ENCODE measurements around the gene CGB3.
A peak's percentile ranks its signal among the peaks of the same experiment; 100 is the strongest.

The CGB3 gene

GRCh38 chr19:49004133-49004532 is 20.0 kb downstream of the CGB3 start:
- Histone ChIP-seq H3K4ac (ENCODE audit: low read depth in 1 of 2, low read length in 2 of 2) (no peak overlapping the region), H2BK120ac (ENCODE audit: low read depth, low read length) (no peak overlapping the region), H3K4me2 (ENCODE audit: low read length, poor library complexity, severe bottlenecking) (no peak overlapping the region), H3K79me1 (replicated peaks; ENCODE audit: low read length, poor library complexity, severe bottlenecking) (peaks cover 22% of the 10 kb centered on the region), H2BK12ac (ENCODE audit: low read length in 2 of 2) (no peak overlapping the region), H2BK5ac (ENCODE audit: low read depth, low read length, poor library complexity, severe bottlenecking) (no peak overlapping the region), H2BK15ac (ENCODE audit: low read depth, poor library complexity, severe bottlenecking) (no peak overlapping the region), H3K9me3 (ENCODE audit: control insufficient read depth, low read length) (no peaks in the 10 kb centered on the region), H2AFZ (ENCODE audit: low read depth, low read length) (no peak overlapping the region), H3K4me1 (ENCODE audit: control insufficient read depth, insufficient read depth, low read depth, low read length) (no peaks in the 10 kb centered on the region), H3K18ac (ENCODE audit: low read depth in 1 of 2, low read length in 2 of 2) (no peak overlapping the region), H3K4me3 (ENCODE audit: insufficient read depth in 1 of 2, low read depth in 1 of 2, low read length in 2 of 2) (no peak overlapping the region), H3K9ac (ENCODE audit: low read length) (no peak overlapping the region), H4K91ac (ENCODE audit: low read length) (no peak overlapping the region), H3K36me3 (ENCODE audit: control insufficient read depth in 1 of 2, insufficient read depth in 2 of 2, low read depth in 1 of 2, low read length in 2 of 2) (peaks cover 43 to 52% of the 10 kb centered on the region in 2 experiments), H2AK5ac (ENCODE audit: low read length, severe bottlenecking) (no peak overlapping the region), H4K8ac (ENCODE audit: low read length) (no peak overlapping the region), H3K23ac (ENCODE audit: low read length in 2 of 2) (no peak overlapping the region), H3K14ac (ENCODE audit: low read length in 2 of 2) (no peak overlapping the region), H3K27ac (ENCODE audit: low read length, poor library complexity, severe bottlenecking) (no peak overlapping the region), H3K27me3 (ENCODE audit: control insufficient read depth in 1 of 2, insufficient read depth in 1 of 2, low read length in 2 of 2) (no peaks in the 10 kb centered on the region)
- no peak for DNase-seq
- 99% methylated on average over 15 of the region's 15 CpGs for WGBS

DNA sequence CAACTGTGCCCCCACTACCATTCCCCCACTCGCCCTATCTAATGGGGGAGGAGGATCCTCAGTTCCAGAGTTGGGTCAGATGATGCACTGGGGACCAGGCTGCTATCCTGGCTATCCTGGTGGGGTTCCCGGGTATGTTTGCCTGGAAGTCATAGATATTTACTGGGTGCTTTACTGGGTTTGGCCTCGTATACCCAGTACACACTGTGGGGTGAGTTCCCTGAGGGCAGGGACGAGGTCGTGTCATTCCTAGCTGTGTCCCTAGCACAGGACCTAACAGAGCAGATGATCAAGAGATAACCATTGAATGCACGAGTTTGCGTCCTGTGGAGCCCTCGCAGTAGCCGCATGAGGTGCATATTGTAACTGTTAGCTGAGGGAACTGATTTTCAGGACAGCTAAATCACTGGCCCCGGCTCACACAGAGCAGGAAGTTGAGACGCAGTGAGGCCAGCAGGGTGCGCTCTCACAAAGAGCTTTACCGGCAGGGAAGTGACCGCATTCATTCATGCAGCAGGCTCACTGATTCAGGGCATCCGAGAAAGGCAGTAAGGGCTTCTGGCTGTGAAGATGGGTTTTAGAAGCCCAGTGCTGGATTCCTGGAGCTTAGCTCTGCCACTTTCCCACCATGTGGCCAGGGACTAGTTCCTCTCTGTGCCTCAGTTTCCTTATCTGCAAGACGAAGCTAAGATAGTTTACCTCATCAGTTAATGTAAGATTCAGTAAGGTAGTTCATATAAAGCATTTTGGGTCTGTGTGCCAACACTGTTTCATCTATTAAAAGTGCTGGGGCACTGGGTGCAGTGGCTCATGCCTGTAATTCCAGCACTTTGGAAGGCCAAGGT is 24.4 kb downstream of the CGB3 start:
- DNase-seq = peak; percentile 76
- H3K9me3 ChIP-seq (ENCODE audit: control insufficient read depth, low read length) = no peaks in the 10 kb centered on the region

GRCh38 chr19:48997972-48998371 is 26.2 kb downstream of the CGB3 start:
- WGBS = 86% methylated on average over 5 of the region's 5 CpGs
- no peak overlapping the region for H2BK120ac ChIP-seq (ENCODE audit: low read depth, low read length)

More for the DNA sequence above, 24.4 kb downstream of the CGB3 start:
- H2BK15ac ChIP-seq (ENCODE audit: low read depth, poor library complexity, severe bottlenecking) = no peak overlapping the region
- no peaks in the 10 kb centered on the region for H3K27me3 ChIP-seq (ENCODE audit: control insufficient read depth in 1 of 2, insufficient read depth in 1 of 2, low read length in 2 of 2)
- H3K27ac ChIP-seq (ENCODE audit: low read length, poor library complexity, severe bottlenecking) = no peak overlapping the region
- H3K4me3 ChIP-seq (ENCODE audit: insufficient read depth in 1 of 2, low read depth in 1 of 2, low read length in 2 of 2) = no peak overlapping the region
- no peak overlapping the region for H3K23ac ChIP-seq (ENCODE audit: low read length in 2 of 2)
- WGBS = 58% methylated on average over 16 of the region's 16 CpGs
- H4K8ac ChIP-seq (ENCODE audit: low read length) = peak overlapping the region; percentile 58
- no peak overlapping the region for H3K14ac ChIP-seq (ENCODE audit: low read length in 2 of 2)
- H3K36me3 ChIP-seq (ENCODE audit: control insufficient read depth in 1 of 2, insufficient read depth in 2 of 2, low read depth in 1 of 2, low read length in 2 of 2) = peaks cover 21 to 23% of the 10 kb centered on the region in 2 experiments
- H2BK120ac ChIP-seq (ENCODE audit: low read depth, low read length) = no peak overlapping the region
- H3K4me1 ChIP-seq (ENCODE audit: control insufficient read depth, insufficient read depth, low read depth, low read length) = peaks cover 11% of the 10 kb centered on the region
- no peak overlapping the region for H3K4me2 ChIP-seq (ENCODE audit: low read length, poor library complexity, severe bottlenecking)
- H4K91ac ChIP-seq (ENCODE audit: low read length) = no peak overlapping the region
- peak overlapping the region in 1 of 2 experiments; percentile 46 for H3K18ac ChIP-seq (ENCODE audit: low read depth in 1 of 2, low read length in 2 of 2)
- H2BK5ac ChIP-seq (ENCODE audit: low read depth, low read length, poor library complexity, severe bottlenecking) = no peak overlapping the region
- no peak overlapping the region for H2AK5ac ChIP-seq (ENCODE audit: low read length, severe bottlenecking)
- no peak overlapping the region for H3K4ac ChIP-seq (ENCODE audit: low read depth in 1 of 2, low read length in 2 of 2)
- no peak overlapping the region for H2AFZ ChIP-seq (ENCODE audit: low read depth, low read length)
- peak overlapping the region; percentile 26 for H3K9ac ChIP-seq (ENCODE audit: low read length)
- H2BK12ac ChIP-seq (ENCODE audit: low read length in 2 of 2) = peak overlapping the region in 1 of 2 experiments; percentile 45
- H3K79me1 ChIP-seq (replicated peaks; ENCODE audit: low read length, poor library complexity, severe bottlenecking) = peaks cover 23% of the 10 kb centered on the region

DNA sequence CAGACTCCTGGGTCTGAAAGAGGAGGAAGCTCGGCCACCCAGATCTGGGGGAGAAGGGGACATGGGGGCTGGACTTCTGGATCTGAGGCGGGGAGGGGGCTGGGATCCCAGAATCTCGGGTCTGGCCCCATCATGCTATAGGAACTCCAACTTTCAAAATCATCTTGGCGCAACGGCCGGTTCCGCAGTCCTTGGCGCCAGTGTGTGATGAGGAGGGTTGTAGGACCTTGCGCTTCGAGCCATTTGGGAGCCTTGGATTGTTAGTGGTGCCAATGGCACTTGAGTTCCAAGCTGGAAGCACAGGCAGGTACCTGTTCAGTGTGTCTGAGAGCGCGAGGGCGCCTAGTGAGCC is 30.1 kb downstream of the CGB3 start:
- Histone ChIP-seq H2AK5ac (ENCODE audit: low read length, severe bottlenecking) (peak overlapping the region; percentile 13), H3K36me3 (ENCODE audit: control insufficient read depth in 1 of 2, insufficient read depth in 2 of 2, low read depth in 1 of 2, low read length in 2 of 2) (peaks cover 11 to 26% of the 10 kb centered on the region in 2 experiments), H3K79me1 (replicated peaks; ENCODE audit: low read length, poor library complexity, severe bottlenecking) (peaks cover 20% of the 10 kb centered on the region), H2BK5ac (ENCODE audit: low read depth, low read length, poor library complexity, severe bottlenecking) (no peak overlapping the region), H3K27ac (ENCODE audit: low read length, poor library complexity, severe bottlenecking) (peak overlapping the region; percentile 35), H3K4me3 (ENCODE audit: insufficient read depth in 1 of 2, low read depth in 1 of 2, low read length in 2 of 2) (peak overlapping the region; percentile 70 to 97), H2BK120ac (ENCODE audit: low read depth, low read length) (no peak overlapping the region), H3K18ac (ENCODE audit: low read depth in 1 of 2, low read length in 2 of 2) (no peak overlapping the region), H3K9me3 (ENCODE audit: control insufficient read depth, low read length) (no peaks in the 10 kb centered on the region), H4K8ac (ENCODE audit: low read length) (peak overlapping the region; percentile 38), H3K23ac (ENCODE audit: low read length in 2 of 2) (peak overlapping the region in 1 of 2 experiments; percentile 35), H3K9ac (ENCODE audit: low read length) (peak overlapping the region; percentile 97), H2BK12ac (ENCODE audit: low read length in 2 of 2) (peak overlapping the region in 1 of 2 experiments; percentile 10), H3K14ac (ENCODE audit: low read length in 2 of 2) (no peak overlapping the region), H3K4me1 (ENCODE audit: control insufficient read depth, insufficient read depth, low read depth, low read length) (peaks cover 31% of the 10 kb centered on the region), H4K91ac (ENCODE audit: low read length) (no peak overlapping the region), H3K4me2 (ENCODE audit: low read length, poor library complexity, severe bottlenecking) (peak overlapping the region; percentile 90), H2BK15ac (ENCODE audit: low read depth, poor library complexity, severe bottlenecking) (no peak overlapping the region), H3K27me3 (ENCODE audit: control insufficient read depth in 1 of 2, insufficient read depth in 1 of 2, low read length in 2 of 2) (no peaks in the 10 kb centered on the region), H3K4ac (ENCODE audit: low read depth in 1 of 2, low read length in 2 of 2) (peak overlapping the region in 1 of 2 experiments; percentile 55), H2AFZ (ENCODE audit: low read depth, low read length) (no peak overlapping the region)
- DNase-seq = no peak
- 5% methylated on average over 11 of the region's 13 CpGs for WGBS

More at GRCh38 chr19:48997972-48998371, 26.2 kb downstream of the CGB3 start:
- no peak overlapping the region for H4K8ac ChIP-seq (ENCODE audit: low read length)
- H2AK5ac ChIP-seq (ENCODE audit: low read length, severe bottlenecking) = no peak overlapping the region
- H3K18ac ChIP-seq (ENCODE audit: low read depth in 1 of 2, low read length in 2 of 2) = no peak overlapping the region
- H2BK15ac ChIP-seq (ENCODE audit: low read depth, poor library complexity, severe bottlenecking) = no peak overlapping the region
- peak overlapping the region; percentile 34 for H3K27ac ChIP-seq (ENCODE audit: low read length, poor library complexity, severe bottlenecking)
- peak; percentile 70 for DNase-seq
- no peak overlapping the region for H2BK5ac ChIP-seq (ENCODE audit: low read depth, low read length, poor library complexity, severe bottlenecking)
- no peak overlapping the region for H3K14ac ChIP-seq (ENCODE audit: low read length in 2 of 2)
- peak overlapping the region in 1 of 2 experiments; percentile 27 for H3K4ac ChIP-seq (ENCODE audit: low read depth in 1 of 2, low read length in 2 of 2)
- H2AFZ ChIP-seq (ENCODE audit: low read depth, low read length) = no peak overlapping the region
- H3K4me3 ChIP-seq (ENCODE audit: insufficient read depth in 1 of 2, low read depth in 1 of 2, low read length in 2 of 2) = no peak overlapping the region
- H4K91ac ChIP-seq (ENCODE audit: low read length) = no peak overlapping the region
- H3K23ac ChIP-seq (ENCODE audit: low read length in 2 of 2) = no peak overlapping the region
- H3K9ac ChIP-seq (ENCODE audit: low read length) = no peak overlapping the region
- peaks cover 16% of the 10 kb centered on the region for H3K4me1 ChIP-seq (ENCODE audit: control insufficient read depth, insufficient read depth, low read depth, low read length)
- no peak overlapping the region for H2BK12ac ChIP-seq (ENCODE audit: low read length in 2 of 2)
- H3K4me2 ChIP-seq (ENCODE audit: low read length, poor library complexity, severe bottlenecking) = no peak overlapping the region
- H3K79me1 ChIP-seq (replicated peaks; ENCODE audit: low read length, poor library complexity, severe bottlenecking) = peaks cover 22% of the 10 kb centered on the region
- H3K27me3 ChIP-seq (ENCODE audit: control insufficient read depth in 1 of 2, insufficient read depth in 1 of 2, low read length in 2 of 2) = no peaks in the 10 kb centered on the region
- H3K36me3 ChIP-seq (ENCODE audit: control insufficient read depth in 1 of 2, insufficient read depth in 2 of 2, low read depth in 1 of 2, low read length in 2 of 2) = peaks cover 6% of the 10 kb centered on the region in 2 experiments
- no peaks in the 10 kb centered on the region for H3K9me3 ChIP-seq (ENCODE audit: control insufficient read depth, low read length)
